ENCODE measurements around the gene AK4.

AK4 gene

GRCh38 chr1:65211331-65211730, 63.3 kb downstream of the AK4 start:
- Histone ChIP-seq H3K9me3 (ENCODE audit: control insufficient read depth, insufficient read depth, low read length) (no peaks in the 10 kb centered on the region), H3K27ac (ENCODE audit: low read depth, low read length) (no peak overlapping the region), H3K4me2 (ENCODE audit: low read length) (no peak overlapping the region), H3K9me2 (replicated peaks; ENCODE audit: control insufficient read depth, low read length) (no peaks in the 10 kb centered on the region), H3K4me3 (ENCODE audit: low read length) (no peak overlapping the region), H3K4me1 (ENCODE audit: control insufficient read depth, low read length) (peaks cover 24% of the 10 kb centered on the region), H3K27me3 (ENCODE audit: control insufficient read depth, low read length) (no peaks in the 10 kb centered on the region), H3K36me3 (ENCODE audit: control insufficient read depth, low read length) (no peaks in the 10 kb centered on the region), H4K20me1 (ENCODE audit: control insufficient read depth, insufficient read depth, low read depth, low read length) (no peaks in the 10 kb centered on the region), H3K79me2 (ENCODE audit: control insufficient read depth, low read length) (no peaks in the 10 kb centered on the region), H3F3A (ENCODE audit: control insufficient read depth, insufficient read depth) (no peaks in the 10 kb centered on the region)
- TF ChIP-seq, protein P1, sequence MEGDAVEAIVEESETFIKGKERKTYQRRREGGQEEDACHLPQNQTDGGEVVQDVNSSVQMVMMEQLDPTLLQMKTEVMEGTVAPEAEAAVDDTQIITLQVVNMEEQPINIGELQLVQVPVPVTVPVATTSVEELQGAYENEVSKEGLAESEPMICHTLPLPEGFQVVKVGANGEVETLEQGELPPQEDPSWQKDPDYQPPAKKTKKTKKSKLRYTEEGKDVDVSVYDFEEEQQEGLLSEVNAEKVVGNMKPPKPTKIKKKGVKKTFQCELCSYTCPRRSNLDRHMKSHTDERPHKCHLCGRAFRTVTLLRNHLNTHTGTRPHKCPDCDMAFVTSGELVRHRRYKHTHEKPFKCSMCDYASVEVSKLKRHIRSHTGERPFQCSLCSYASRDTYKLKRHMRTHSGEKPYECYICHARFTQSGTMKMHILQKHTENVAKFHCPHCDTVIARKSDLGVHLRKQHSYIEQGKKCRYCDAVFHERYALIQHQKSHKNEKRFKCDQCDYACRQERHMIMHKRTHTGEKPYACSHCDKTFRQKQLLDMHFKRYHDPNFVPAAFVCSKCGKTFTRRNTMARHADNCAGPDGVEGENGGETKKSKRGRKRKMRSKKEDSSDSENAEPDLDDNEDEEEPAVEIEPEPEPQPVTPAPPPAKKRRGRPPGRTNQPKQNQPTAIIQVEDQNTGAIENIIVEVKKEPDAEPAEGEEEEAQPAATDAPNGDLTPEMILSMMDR (IDR thresholded peaks at IDR 0.05; ENCODE audit: low read depth, low read length, poor library complexity, severe bottlenecking): no peak
- no peak for TF ChIP-seq EZH2phosphoT487 (IDR thresholded peaks at IDR 0.05; ENCODE audit: borderline replicate concordance, low read length)

- Histone ChIP-seq H3K4me1 (ENCODE audit: control insufficient read depth, low read length) (peaks cover 7% of the 10 kb centered on the region), H3F3A (ENCODE audit: control insufficient read depth, insufficient read depth) (no peaks in the 10 kb centered on the region), H3K79me2 (ENCODE audit: control insufficient read depth, low read length) (no peaks in the 10 kb centered on the region), H3K9me3 (ENCODE audit: control insufficient read depth, insufficient read depth, low read length) (no peaks in the 10 kb centered on the region), H3K4me3 (ENCODE audit: low read length) (no peak overlapping the region), H3K9me2 (replicated peaks; ENCODE audit: control insufficient read depth, low read length) (no peaks in the 10 kb centered on the region), H4K20me1 (ENCODE audit: control insufficient read depth, insufficient read depth, low read depth, low read length) (no peaks in the 10 kb centered on the region), H3K36me3 (ENCODE audit: control insufficient read depth, low read length) (no peaks in the 10 kb centered on the region; the same call in 1 of the 2 replicates), H3K27me3 (ENCODE audit: control insufficient read depth, low read length) (no peaks in the 10 kb centered on the region), H3K4me2 (ENCODE audit: low read length) (no peak overlapping the region), H3K27ac (ENCODE audit: low read depth, low read length) (no peak overlapping the region)
- TF ChIP-seq EZH2phosphoT487 (IDR thresholded peaks at IDR 0.05; ENCODE audit: borderline replicate concordance, low read length): no peak
- TF ChIP-seq, protein P1 (IDR thresholded peaks at IDR 0.05; ENCODE audit: low read depth, low read length, poor library complexity, severe bottlenecking): no peak
These were observed 65.4 kb downstream of the AK4 start for GRCh38 chr1:65213271-65214023.

GRCh38 chr1:65214340-65215027, 66.5 kb downstream of the AK4 start:
- no peaks in the 10 kb centered on the region for H3F3A ChIP-seq (ENCODE audit: control insufficient read depth, insufficient read depth)
- H3K4me1 ChIP-seq (ENCODE audit: control insufficient read depth, low read length): peaks cover 7% of the 10 kb centered on the region
- H3K36me3 ChIP-seq (ENCODE audit: control insufficient read depth, low read length): peaks cover 3% of the 10 kb centered on the region; the same call in 1 of the 2 replicates
- TF ChIP-seq, protein P1 (IDR thresholded peaks at IDR 0.05; ENCODE audit: low read depth, low read length, poor library complexity, severe bottlenecking): no peak
- TF ChIP-seq EZH2phosphoT487 (IDR thresholded peaks at IDR 0.05; ENCODE audit: borderline replicate concordance, low read length): no peak
- no peaks in the 10 kb centered on the region for H4K20me1 ChIP-seq (ENCODE audit: control insufficient read depth, insufficient read depth, low read depth, low read length)
- no peaks in the 10 kb centered on the region for H3K79me2 ChIP-seq (ENCODE audit: control insufficient read depth, low read length)
- no peaks in the 10 kb centered on the region for H3K9me3 ChIP-seq (ENCODE audit: control insufficient read depth, insufficient read depth, low read length)
- H3K27me3 ChIP-seq (ENCODE audit: control insufficient read depth, low read length): no peaks in the 10 kb centered on the region
- H3K9me2 ChIP-seq (replicated peaks; ENCODE audit: control insufficient read depth, low read length): no peaks in the 10 kb centered on the region
- no peak overlapping the region for H3K27ac ChIP-seq (ENCODE audit: low read depth, low read length)
- no peak overlapping the region for H3K4me2 ChIP-seq (ENCODE audit: low read length)
- no peak overlapping the region for H3K4me3 ChIP-seq (ENCODE audit: low read length)

Measured in DOHH2 (cell line).